ENCODE results near the gene GAK.
"Not testable (repeated sequence)": the region's sequence is repeated elsewhere in the genome, so short reads cannot be mapped to it uniquely, and the experiment has no call there.

GAK gene

DNA sequence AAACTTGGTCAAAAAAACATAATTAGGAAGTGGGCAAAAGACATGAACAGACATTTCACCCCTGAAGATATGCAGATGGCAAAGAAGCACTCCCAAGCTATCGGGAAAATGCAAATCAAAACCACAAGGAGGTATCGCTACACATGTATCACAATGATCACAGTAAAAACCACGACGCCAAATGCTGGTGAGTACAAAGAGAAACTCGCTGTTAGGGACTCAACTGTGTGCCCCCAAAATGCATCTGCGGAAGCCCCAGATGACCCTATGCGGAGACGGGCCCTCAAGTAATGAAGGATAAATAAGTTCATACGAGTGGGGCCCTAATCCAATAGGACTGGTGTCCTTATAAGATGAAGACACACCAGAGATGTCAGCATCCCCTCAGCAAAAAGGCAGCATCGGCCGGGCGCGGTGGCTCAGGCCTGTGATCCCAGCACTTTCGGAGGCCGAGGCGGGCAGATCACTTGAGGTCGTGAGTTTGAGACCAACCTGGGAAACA, 10.2 kb downstream of the GAK start:
- TF ChIP-seq, protein P1, sequence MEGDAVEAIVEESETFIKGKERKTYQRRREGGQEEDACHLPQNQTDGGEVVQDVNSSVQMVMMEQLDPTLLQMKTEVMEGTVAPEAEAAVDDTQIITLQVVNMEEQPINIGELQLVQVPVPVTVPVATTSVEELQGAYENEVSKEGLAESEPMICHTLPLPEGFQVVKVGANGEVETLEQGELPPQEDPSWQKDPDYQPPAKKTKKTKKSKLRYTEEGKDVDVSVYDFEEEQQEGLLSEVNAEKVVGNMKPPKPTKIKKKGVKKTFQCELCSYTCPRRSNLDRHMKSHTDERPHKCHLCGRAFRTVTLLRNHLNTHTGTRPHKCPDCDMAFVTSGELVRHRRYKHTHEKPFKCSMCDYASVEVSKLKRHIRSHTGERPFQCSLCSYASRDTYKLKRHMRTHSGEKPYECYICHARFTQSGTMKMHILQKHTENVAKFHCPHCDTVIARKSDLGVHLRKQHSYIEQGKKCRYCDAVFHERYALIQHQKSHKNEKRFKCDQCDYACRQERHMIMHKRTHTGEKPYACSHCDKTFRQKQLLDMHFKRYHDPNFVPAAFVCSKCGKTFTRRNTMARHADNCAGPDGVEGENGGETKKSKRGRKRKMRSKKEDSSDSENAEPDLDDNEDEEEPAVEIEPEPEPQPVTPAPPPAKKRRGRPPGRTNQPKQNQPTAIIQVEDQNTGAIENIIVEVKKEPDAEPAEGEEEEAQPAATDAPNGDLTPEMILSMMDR (conservative IDR thresholded peaks at IDR 0.05; ENCODE audit: low read depth, low read length), result no peak
- no peak overlapping the region for H3K4me3 ChIP-seq (ENCODE audit: low read depth, low read length)
- no peak for DNase-seq (ENCODE audit: low read depth)

GRCh38 chr4:919004-919680, 13.0 kb downstream of the GAK start:
- not testable (repeated sequence) for H3K4me3 ChIP-seq (ENCODE audit: low read depth, low read length); DNase-seq (ENCODE audit: low read depth)

DNA sequence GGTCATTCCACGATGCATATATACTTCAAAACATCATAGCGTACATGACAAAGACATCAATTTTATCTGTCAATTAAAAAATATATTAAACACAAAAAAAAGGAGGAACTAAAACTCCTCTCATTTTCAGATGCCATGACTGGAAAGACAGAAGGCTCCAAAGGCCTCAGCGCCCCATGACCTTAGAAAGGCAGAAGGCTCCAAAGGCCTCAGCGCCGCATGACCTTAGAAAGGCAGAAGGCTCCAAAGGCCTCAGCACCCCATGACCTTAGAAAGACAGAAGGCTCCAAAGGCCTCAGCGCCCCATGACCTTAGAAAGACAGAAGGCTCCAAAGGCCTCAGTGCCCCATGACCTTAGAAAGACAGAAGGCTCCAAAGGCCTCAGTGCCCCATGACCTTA, 13.5 kb downstream of the GAK start:
- not testable (repeated sequence) for H3K4me3 ChIP-seq (ENCODE audit: low read depth, low read length); DNase-seq (ENCODE audit: low read depth)

GRCh38 chr4:917992-918391, 14.1 kb downstream of the GAK start:
- TF ChIP-seq, protein P1 (conservative IDR thresholded peaks at IDR 0.05; ENCODE audit: low read depth, low read length), result no peak
- no peak for DNase-seq (ENCODE audit: low read depth)
- no peak overlapping the region for H3K4me3 ChIP-seq (ENCODE audit: low read depth, low read length)

- TF ChIP-seq, protein P1 (conservative IDR thresholded peaks at IDR 0.05; ENCODE audit: low read depth, low read length), result no peak
- no peak for DNase-seq (ENCODE audit: low read depth)
- H3K4me3 ChIP-seq (ENCODE audit: low read depth, low read length), result no peak overlapping the region
Measured at GRCh38 chr4:917466-917865, 14.7 kb downstream of the GAK start.

GRCh38 chr4:915595-915994, 16.5 kb downstream of the GAK start:
- peak; percentile 77 for DNase-seq (ENCODE audit: low read depth)
- TF ChIP-seq, protein P1 (conservative IDR thresholded peaks at IDR 0.05; ENCODE audit: low read depth, low read length), result no peak
- H3K4me3 ChIP-seq (ENCODE audit: low read depth, low read length), result peak overlapping the region; percentile 44

DNA sequence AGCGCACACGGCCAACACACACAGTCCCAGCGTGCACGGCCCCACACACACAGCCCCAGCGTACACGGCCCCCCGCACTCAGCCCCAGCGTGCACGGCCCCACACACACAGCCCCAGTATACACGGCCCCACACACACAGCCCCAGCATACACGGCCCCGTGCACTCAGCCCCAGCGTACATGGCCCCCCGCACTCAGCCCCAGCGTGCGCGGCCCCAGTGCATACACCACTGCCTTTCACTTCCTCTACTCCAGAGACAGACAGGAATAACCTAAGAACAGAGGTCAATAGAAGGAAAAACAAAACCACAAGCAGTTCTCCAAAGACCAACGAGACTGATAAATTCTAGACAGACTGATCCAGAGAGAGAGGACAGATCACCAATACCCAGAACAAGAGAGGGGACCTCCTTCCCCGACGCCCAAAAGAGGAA, 17.1 kb downstream of the GAK start:
- H3K4me3 ChIP-seq (ENCODE audit: low read depth, low read length), result peak overlapping the region; percentile 44
- TF ChIP-seq, protein P1 (conservative IDR thresholded peaks at IDR 0.05; ENCODE audit: low read depth, low read length), result no peak
- DNase-seq (ENCODE audit: low read depth), result peak; percentile 34

DNA sequence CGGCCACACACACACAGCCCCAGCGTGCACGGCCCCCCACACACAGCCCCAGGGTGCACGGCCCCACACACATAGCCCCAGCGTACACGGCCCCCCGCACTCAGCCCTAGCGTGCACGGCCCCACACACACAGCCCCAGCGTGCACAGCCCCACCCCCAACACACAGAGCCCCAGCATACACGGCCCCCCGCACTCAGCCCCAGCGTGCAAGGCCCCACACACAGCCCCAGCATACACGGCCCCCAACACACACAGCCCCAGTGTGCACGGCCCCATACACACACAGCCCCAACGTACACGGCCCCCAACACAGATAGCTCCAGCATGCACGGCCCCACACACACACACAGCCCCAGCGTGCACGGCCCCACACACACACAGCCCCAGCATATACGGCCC, 17.6 kb downstream of the GAK start:
- DNase-seq (ENCODE audit: low read depth), result no peak
- peak overlapping the region; percentile 44 for H3K4me3 ChIP-seq (ENCODE audit: low read depth, low read length)
- TF ChIP-seq, protein P1 (conservative IDR thresholded peaks at IDR 0.05; ENCODE audit: low read depth, low read length), result no peak

Data from choroid plexus epithelial cell (primary cell).